ENCODE data around the gene RNPS1. TPM values are rescaled to one million over a fixed set of nuclear protein-coding genes. Genes with fewer than 3 reads are reported as not detected.

RNPS1 gene
- total and polyA plus RNA-seq, 2 experiments from 2014 or later: 220 to 319 TPM

- peak overlapping the region; percentile 75 for H3K4me3 ChIP-seq
- peaks cover 4% of the 10 kb centered on the region for H3K4me1 ChIP-seq (ENCODE audit: low read depth)
- H3K36me3 ChIP-seq: peaks cover 4% of the 10 kb centered on the region
- H3K27ac ChIP-seq: peak overlapping the region; percentile 96
- DNase-seq (ENCODE audit: low read depth in 1 of 2, low spot score in 1 of 2): no peak
- no peaks in the 10 kb centered on the region for H3K9me3 ChIP-seq (ENCODE audit: low read depth)
- H3K27me3 ChIP-seq: peaks cover 8% of the 10 kb centered on the region
- no peak for TF ChIP-seq CTCF (IDR thresholded peaks at IDR 0.05; ENCODE audit: low read depth, low read length)
Observed at GRCh38 chr16:2204416-2205103, 63.4 kb downstream of the RNPS1 start.

Other genes with a start within 250 kb of the RNPS1 start
- 3.3 and 16.2 TPM in 2 replicates for gene NPW, start 248.3 kb downstream of the RNPS1 start, total RNA-seq
- gene NPW, start 248.3 kb downstream of the RNPS1 start, polyA plus RNA-seq: 13.4 and 38.6 TPM in 2 replicates
- gene NHERF2, start 241.2 kb downstream of the RNPS1 start, total RNA-seq: 33.0 and 34.7 TPM in 2 replicates
- 37.4 and 50.7 TPM in 2 replicates for gene NHERF2, start 241.2 kb downstream of the RNPS1 start, polyA plus RNA-seq
- 61.1 and 61.3 TPM in 2 replicates for gene NTHL1, start 220.3 kb downstream of the RNPS1 start, total RNA-seq
- 51.3 and 62.7 TPM in 2 replicates for gene NTHL1, start 220.3 kb downstream of the RNPS1 start, polyA plus RNA-seq
- gene TSC2, start 220.1 kb downstream of the RNPS1 start, total RNA-seq: 103 and 152 TPM in 2 replicates
- 123 and 142 TPM in 2 replicates for gene TSC2, start 220.1 kb downstream of the RNPS1 start, polyA plus RNA-seq
- 115 and 206 TPM in 2 replicates for gene PKD1, start 132.2 kb downstream of the RNPS1 start, total RNA-seq
- 49.9 and 55.3 TPM in 2 replicates for gene PKD1, start 132.2 kb downstream of the RNPS1 start, polyA plus RNA-seq
- 5.0 and 6.5 TPM in 2 replicates for gene RAB26, start 119.5 kb downstream of the RNPS1 start, total RNA-seq
- gene RAB26, start 119.5 kb downstream of the RNPS1 start, polyA plus RNA-seq: 12.1 and 16.7 TPM in 2 replicates
- 67.5 and 71.6 TPM in 2 replicates for gene TRAF7, start 112.3 kb downstream of the RNPS1 start, total RNA-seq
- gene TRAF7, start 112.3 kb downstream of the RNPS1 start, polyA plus RNA-seq: 32.3 and 37.4 TPM in 2 replicates
- 15.5 TPM in 2 replicates for gene CASKIN1, start 71.5 kb downstream of the RNPS1 start, total RNA-seq
- gene CASKIN1, start 71.5 kb downstream of the RNPS1 start, polyA plus RNA-seq: 14.3 and 15.4 TPM in 2 replicates
- gene MLST8, start 62.7 kb downstream of the RNPS1 start, total RNA-seq: 81.4 and 100.0 TPM in 2 replicates
- 117 and 122 TPM in 2 replicates for gene MLST8, start 62.7 kb downstream of the RNPS1 start, polyA plus RNA-seq
- gene BRICD5, start 57.3 kb downstream of the RNPS1 start, total RNA-seq: 24.4 and 24.6 TPM in 2 replicates
- gene BRICD5, start 57.3 kb downstream of the RNPS1 start, polyA plus RNA-seq: 16.0 and 21.8 TPM in 2 replicates
- 43.2 and 61.8 TPM in 2 replicates for gene PGP, start 53.3 kb downstream of the RNPS1 start, total RNA-seq
- 41.9 and 57.9 TPM in 2 replicates for gene PGP, start 53.3 kb downstream of the RNPS1 start, polyA plus RNA-seq
- gene E4F1, start 44.5 kb downstream of the RNPS1 start, total RNA-seq: 48.1 and 55.4 TPM in 2 replicates
- 27.7 and 28.3 TPM in 2 replicates for gene E4F1, start 44.5 kb downstream of the RNPS1 start, polyA plus RNA-seq
- gene DNASE1L2, start 31.7 kb downstream of the RNPS1 start, total RNA-seq: 1.1 and 1.5 TPM in 2 replicates
- 0.68 and 1.3 TPM in 2 replicates for gene DNASE1L2, start 31.7 kb downstream of the RNPS1 start, polyA plus RNA-seq
- gene ECI1, start 16.5 kb downstream of the RNPS1 start, total RNA-seq: 137 and 197 TPM in 2 replicates
- gene ECI1, start 16.5 kb downstream of the RNPS1 start, polyA plus RNA-seq: 343 and 407 TPM in 2 replicates
- 14.2 and 14.5 TPM in 2 replicates for gene ABCA3, start 72.6 kb upstream of the RNPS1 start, total RNA-seq
- gene ABCA3, start 72.6 kb upstream of the RNPS1 start, polyA plus RNA-seq: 11.1 and 16.9 TPM in 2 replicates
- 10.5 and 44.0 TPM in 2 replicates for gene CCNF, start 161.3 kb upstream of the RNPS1 start, total RNA-seq
- gene CCNF, start 161.3 kb upstream of the RNPS1 start, polyA plus RNA-seq: 9.2 and 48.2 TPM in 2 replicates
- gene TEDC2, start 192.0 kb upstream of the RNPS1 start, total RNA-seq: 27.3 and 34.8 TPM in 2 replicates
- gene TEDC2, start 192.0 kb upstream of the RNPS1 start, polyA plus RNA-seq: 30.7 and 34.4 TPM in 2 replicates
- gene NTN3, start 203.2 kb upstream of the RNPS1 start, total RNA-seq: 9.4 and 20.5 TPM in 2 replicates
- 1.6 and 5.6 TPM in 2 replicates for gene NTN3, start 203.2 kb upstream of the RNPS1 start, polyA plus RNA-seq
- 17.3 and 23.6 TPM in 2 replicates for gene TBC1D24, start 207.0 kb upstream of the RNPS1 start, total RNA-seq
- 8.2 and 10.2 TPM in 2 replicates for gene TBC1D24, start 207.0 kb upstream of the RNPS1 start, polyA plus RNA-seq
- 92.4 and 117 TPM in 2 replicates for gene ATP6V0C, start 245.8 kb upstream of the RNPS1 start, total RNA-seq
- 184 and 281 TPM in 2 replicates for gene ATP6V0C, start 245.8 kb upstream of the RNPS1 start, polyA plus RNA-seq

Measured in cardiac muscle cell (in vitro differentiated cells and primary cell).